Parathyroid adenoma (tissue), 2 donors: ENCODE results near the gene ABHD12.

Experiments used
- H2AFZ ChIP-seq: fragments of 300-600 bp; sonication (generic); one replicate; pipeline ENCODE4 v1.7.0; 2017; ENCODE audit warnings: antibody characterized with exemption, mild to moderate bottlenecking
- H3K27ac ChIP-seq: fragments of 300-600 bp; sonication (generic); one replicate; pipeline ENCODE4 v1.7.0; 2017
- H3K27me3 ChIP-seq: fragments of 300-600 bp; sonication (generic); one replicate; pipeline ENCODE4 v1.7.0; 2017; ENCODE audit warnings: low read length; ENCODE audit not compliant: control insufficient read depth, insufficient read depth
- H3K36me3 ChIP-seq: fragments of 300-600 bp; sonication (generic); one replicate; pipeline ENCODE4 v1.7.0; 2017; ENCODE audit warnings: low read length; ENCODE audit not compliant: control insufficient read depth, insufficient read depth
- H3K4me1 ChIP-seq: fragments of 300-600 bp; sonication (generic); one replicate; pipeline ENCODE4 v1.7.0; 2017; ENCODE audit warnings: control low read depth
- H3K4me2 ChIP-seq: fragments of 300-600 bp; sonication (generic); one replicate; pipeline ENCODE4 v1.7.0; 2017; ENCODE audit warnings: low read length
- H3K4me3 ChIP-seq: fragments of 300-600 bp; sonication (generic); one replicate; pipeline ENCODE4 v1.7.0; 2017; ENCODE audit warnings: low read depth, low read length
- H3K79me2 ChIP-seq: fragments of 300-600 bp; sonication (generic); one replicate; pipeline ENCODE4 v1.7.0; 2017; ENCODE audit warnings: control low read depth
- H3K9ac ChIP-seq: fragments of 300-600 bp; sonication (generic); one replicate; pipeline ENCODE4 v1.7.0; 2017; ENCODE audit warnings: mild to moderate bottlenecking
- H3K9me3 ChIP-seq: fragments of 300-600 bp; sonication (generic); one replicate; pipeline ENCODE4 v1.7.0; 2017; ENCODE audit warnings: low read length; ENCODE audit not compliant: control insufficient read depth
- CTCF ChIP-seq: fragments of 300-600 bp; sonication (generic); IDR thresholded peaks from one replicate; pipeline ENCODE4 v1.7.0; 2017; ENCODE audit warnings: antibody characterized with exemption, mild to moderate bottlenecking
- donor health status: primary hyperparathyroidism.

The ABHD12 gene

DNA sequence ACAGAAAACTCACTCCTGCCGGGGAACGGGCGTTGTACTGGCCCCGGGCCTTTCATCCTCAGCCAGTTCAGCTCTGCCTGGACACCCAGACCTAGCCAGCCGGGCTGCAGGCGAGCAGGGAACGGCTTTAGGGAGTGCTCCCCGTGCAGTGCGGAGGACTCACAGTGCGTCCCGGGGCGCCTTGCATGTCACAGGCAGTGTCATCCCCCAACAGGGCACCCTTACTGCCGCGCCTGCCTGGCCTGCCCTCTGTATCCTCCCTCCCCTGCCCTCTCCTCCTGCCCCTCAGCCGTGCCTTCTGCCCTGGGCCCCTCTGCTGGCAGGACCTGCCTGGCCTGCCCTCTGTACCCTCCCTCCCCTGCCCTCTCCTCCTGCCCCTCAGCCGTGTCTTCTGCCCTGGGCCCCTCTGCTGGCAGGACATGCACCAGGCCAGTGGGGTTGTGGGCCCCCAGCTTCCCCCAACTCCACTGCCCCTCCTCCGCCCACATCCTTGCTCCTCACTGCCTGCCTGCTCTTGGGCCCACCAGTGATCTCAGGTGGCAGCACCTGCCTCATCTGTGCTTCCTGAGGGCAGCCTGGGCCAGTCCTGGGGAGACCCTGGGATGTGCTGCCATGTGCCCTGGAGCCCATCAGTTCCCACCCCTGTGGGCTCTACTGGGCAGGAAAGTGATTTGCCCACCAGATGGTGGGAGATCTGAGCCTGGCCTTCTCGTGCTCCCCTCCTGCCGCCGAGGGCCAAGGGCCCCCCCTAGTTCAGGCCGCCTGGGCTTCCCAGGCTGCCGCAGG lies 99.8 kb downstream of the ABHD12 start:
- H3K27me3 ChIP-seq, result no peaks in the 10 kb centered on the region
- H3K9me3 ChIP-seq, result no peaks in the 10 kb centered on the region
- no peaks in the 10 kb centered on the region for H3K36me3 ChIP-seq
- no peak overlapping the region for H3K4me2 ChIP-seq
- no peak overlapping the region for H2AFZ ChIP-seq
- TF ChIP-seq CTCF, result no peak
- no peak overlapping the region for H3K4me3 ChIP-seq
- no peak overlapping the region for H3K9ac ChIP-seq
- no peaks in the 10 kb centered on the region for H3K4me1 ChIP-seq
- H3K27ac ChIP-seq, result no peak overlapping the region
- H3K79me2 ChIP-seq, result no peaks in the 10 kb centered on the region

DNA sequence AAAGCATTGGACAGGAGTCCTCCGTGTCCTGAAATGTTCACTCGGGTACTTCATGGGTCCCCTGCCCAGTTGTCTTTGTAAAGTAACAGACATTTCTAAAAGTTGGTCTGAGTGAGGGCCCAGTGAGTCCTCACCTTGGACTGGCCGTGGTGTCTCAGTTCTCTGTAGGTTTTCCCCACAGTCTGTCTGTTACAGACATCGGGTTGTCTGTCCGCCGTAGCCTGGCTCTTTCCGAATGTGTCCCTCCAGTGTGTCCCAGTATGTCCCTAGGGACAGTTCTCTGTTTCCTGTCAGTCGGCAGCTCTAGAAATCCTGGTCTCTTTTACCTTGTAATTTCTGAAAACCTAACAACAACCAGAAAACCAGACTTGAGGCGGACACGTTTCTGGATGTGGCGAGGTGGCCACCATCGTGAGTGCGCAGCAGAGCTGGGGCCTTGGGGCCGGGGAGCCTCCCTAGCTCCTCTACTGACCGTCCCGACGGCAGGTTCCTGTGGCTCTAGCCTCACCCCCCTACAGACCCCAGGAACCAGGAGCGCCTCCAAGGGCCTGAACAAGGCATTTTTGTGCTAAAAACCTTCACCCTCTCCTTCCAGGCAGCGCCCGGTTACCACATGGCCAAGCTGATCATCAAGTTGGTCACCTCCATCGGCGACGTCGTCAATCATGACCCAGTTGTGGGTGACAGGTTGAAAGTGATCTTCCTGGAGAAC lies 100.6 kb downstream of the ABHD12 start:
- no peak overlapping the region for H3K4me2 ChIP-seq
- no peaks in the 10 kb centered on the region for H3K4me1 ChIP-seq
- H3K4me3 ChIP-seq, result no peak overlapping the region
- H2AFZ ChIP-seq, result no peak overlapping the region
- no peak overlapping the region for H3K9ac ChIP-seq
- H3K9me3 ChIP-seq, result no peaks in the 10 kb centered on the region
- H3K27me3 ChIP-seq, result no peaks in the 10 kb centered on the region
- TF ChIP-seq CTCF, result no peak
- no peak overlapping the region for H3K27ac ChIP-seq
- H3K36me3 ChIP-seq, result no peaks in the 10 kb centered on the region
- H3K79me2 ChIP-seq, result no peaks in the 10 kb centered on the region

DNA sequence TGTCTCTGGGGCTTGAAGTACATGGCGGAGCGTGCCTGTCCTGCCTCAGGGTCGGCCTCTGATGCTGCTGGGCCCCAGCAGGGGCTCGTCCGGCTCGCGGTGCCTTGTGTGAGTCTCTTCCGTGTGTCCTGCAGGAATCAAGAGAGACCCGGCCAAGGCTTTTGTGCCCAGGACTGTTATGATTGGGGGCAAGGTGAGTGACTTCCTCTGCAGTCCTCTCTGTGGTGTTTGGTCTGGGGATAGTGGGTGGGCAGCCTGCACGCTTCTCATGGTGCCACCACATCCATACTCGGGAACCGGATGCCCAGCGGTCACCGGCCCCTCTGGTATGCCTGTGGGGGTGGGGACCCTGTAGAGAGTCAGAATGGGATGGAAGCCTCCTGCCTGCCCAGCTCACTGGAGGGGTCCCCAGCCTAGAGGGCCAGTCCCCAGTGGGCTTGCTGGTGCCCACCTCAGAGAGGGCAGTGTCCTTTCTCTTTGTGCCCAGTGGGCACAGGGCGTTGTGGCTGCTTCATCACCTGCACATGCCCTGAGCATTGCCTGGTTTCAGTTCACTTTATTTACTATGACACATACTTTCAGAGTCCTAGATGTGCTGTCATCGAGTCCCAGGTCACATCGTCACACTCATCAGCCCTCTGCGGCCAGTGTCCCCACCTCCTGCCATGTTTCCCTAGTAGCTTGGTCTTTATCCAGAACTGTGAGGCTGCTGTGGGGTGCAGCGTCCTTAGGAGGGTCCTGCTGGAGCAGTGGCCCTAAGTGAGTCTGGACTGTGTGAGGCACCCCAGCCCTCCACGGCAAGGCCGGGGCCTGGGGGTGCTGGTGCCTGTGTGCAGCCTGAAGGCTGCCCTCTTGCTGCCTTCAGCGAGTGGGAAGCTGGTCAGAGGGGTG lies 102.1 kb downstream of the ABHD12 start:
- no peak overlapping the region for H3K4me3 ChIP-seq
- no peaks in the 10 kb centered on the region for H3K9me3 ChIP-seq
- no peaks in the 10 kb centered on the region for H3K4me1 ChIP-seq
- no peak overlapping the region for H3K4me2 ChIP-seq
- no peak overlapping the region for H3K27ac ChIP-seq
- no peaks in the 10 kb centered on the region for H3K27me3 ChIP-seq
- H3K9ac ChIP-seq, result no peak overlapping the region
- H3K36me3 ChIP-seq, result no peaks in the 10 kb centered on the region
- H2AFZ ChIP-seq, result no peak overlapping the region
- TF ChIP-seq CTCF, result no peak
- H3K79me2 ChIP-seq, result no peaks in the 10 kb centered on the region

- Histone ChIP-seq H3K4me1 (no peaks in the 10 kb centered on the region), H3K79me2 (no peaks in the 10 kb centered on the region), H3K27me3 (no peaks in the 10 kb centered on the region), H3K4me2 (no peak overlapping the region), H3K9ac (no peak overlapping the region), H2AFZ (no peak overlapping the region), H3K36me3 (no peaks in the 10 kb centered on the region), H3K4me3 (no peak overlapping the region), H3K27ac (no peak overlapping the region), H3K9me3 (no peaks in the 10 kb centered on the region)
- no peak for TF ChIP-seq CTCF
Observed at GRCh38 chr20:25287631-25288290, 102.9 kb downstream of the ABHD12 start.
